ENCODE measurements around the gene RSRC1. TPM values are rescaled to one million over a fixed set of nuclear protein-coding genes. Genes with fewer than 3 reads are reported as not detected.
"Not testable (repeated sequence)": the region's sequence is repeated elsewhere in the genome, so short reads cannot be mapped to it uniquely, and the experiment has no call there.

The RSRC1 gene
- polyA plus RNA-seq, 3 donors = 7.2 to 18.8 (median 13.7) TPM

- WGBS, 3 donors = 7 to 25% (median 20%) methylated on average over 4 of the region's 4 CpGs
- no peak overlapping the region for H3K27ac ChIP-seq (ENCODE audit: low read depth, low read length)
Observed at GRCh38 chr3:158110658-158111018, 749 bp downstream of the RSRC1 start.

GRCh38 chr3:158111861-158112260 is 2.0 kb downstream of the RSRC1 start:
- 47 to 60% (median 58%) methylated on average over 2 of the region's 2 CpGs for WGBS, 3 donors
- no peak overlapping the region for H3K27ac ChIP-seq (ENCODE audit: low read depth, low read length)

GRCh38 chr3:158113595-158113994 is 3.7 kb downstream of the RSRC1 start:
- 96 to 99% (median 96%) methylated on average over 2 of the region's 2 CpGs for WGBS, 3 donors

GRCh38 chr3:158120330-158120729 is 10.4 kb downstream of the RSRC1 start:
- no peak overlapping the region for H3K27ac ChIP-seq (ENCODE audit: low read depth, low read length)

More at GRCh38 chr3:158113595-158113994, 3.7 kb downstream of the RSRC1 start:
- not testable (repeated sequence) for H3K27ac ChIP-seq (ENCODE audit: low read depth, low read length)

- no peak overlapping the region for H3K27ac ChIP-seq (ENCODE audit: low read depth, low read length)
Observed at GRCh38 chr3:158121295-158121694, 11.4 kb downstream of the RSRC1 start.

- H3K27ac ChIP-seq (ENCODE audit: low read depth, low read length) = not testable (repeated sequence)
- 79 to 100% (median 79%) methylated on average over 5 of the region's 5 CpGs for WGBS, 3 donors
Observed at GRCh38 chr3:158122721-158123120, 12.8 kb downstream of the RSRC1 start.

GRCh38 chr3:158127250-158128219 is 17.6 kb downstream of the RSRC1 start:
- no peak overlapping the region for H3K27ac ChIP-seq (ENCODE audit: low read depth, low read length)
- 84 to 92% (median 88%) methylated on average over 3 of the region's 3 CpGs for WGBS, 3 donors

GRCh38 chr3:158128755-158129154 is 18.9 kb downstream of the RSRC1 start:
- 70 to 97% (median 79%) methylated on average over 6 of the region's 6 CpGs for whole genome bisulfite sequencing, 3 donors
- H3K27ac ChIP-seq (ENCODE audit: low read depth, low read length) = no peak overlapping the region

- 72 to 97% (median 94%) methylated on average over 2 of the region's 2 CpGs for WGBS, 3 donors
- no peak overlapping the region for H3K27ac ChIP-seq (ENCODE audit: low read depth, low read length)
Observed at GRCh38 chr3:158134363-158134762, 24.5 kb downstream of the RSRC1 start.

- WGBS, 3 donors = 96 to 98% (median 97%) methylated on average over 2 of the region's 2 CpGs
- no peak overlapping the region for H3K27ac ChIP-seq (ENCODE audit: low read depth, low read length)
Observed at GRCh38 chr3:158140396-158140795, 30.5 kb downstream of the RSRC1 start.

- H3K27ac ChIP-seq (ENCODE audit: low read depth, low read length) = no peak overlapping the region
- WGBS, 3 donors = 74 to 89% (median 80%) methylated on average over 2 of the region's 2 CpGs
Observed at GRCh38 chr3:158148218-158148617, 38.3 kb downstream of the RSRC1 start.

- WGBS, 3 donors = 75 to 91% (median 87%) methylated on average over 2 of the region's 2 CpGs
- H3K27ac ChIP-seq (ENCODE audit: low read depth, low read length) = no peak overlapping the region
Observed at GRCh38 chr3:158152186-158152585, 42.3 kb downstream of the RSRC1 start.

GRCh38 chr3:158158969-158159368 is 49.1 kb downstream of the RSRC1 start:
- no peak overlapping the region for H3K27ac ChIP-seq (ENCODE audit: low read depth, low read length)

GRCh38 chr3:158159714-158160113 is 49.8 kb downstream of the RSRC1 start:
- 76 to 90% (median 80%) methylated on average over 3 of the region's 3 CpGs for WGBS, 3 donors

GRCh38 chr3:158160958-158161357 is 51.1 kb downstream of the RSRC1 start:
- no peak overlapping the region for H3K27ac ChIP-seq (ENCODE audit: low read depth, low read length)

More at GRCh38 chr3:158159714-158160113, 49.8 kb downstream of the RSRC1 start:
- no peak overlapping the region for H3K27ac ChIP-seq (ENCODE audit: low read depth, low read length)

- 93 to 97% (median 96%) methylated on average over 5 of the region's 5 CpGs for WGBS, 3 donors
Observed at GRCh38 chr3:158165141-158165655, 55.3 kb downstream of the RSRC1 start.

GRCh38 chr3:158165730-158166129 is 55.8 kb downstream of the RSRC1 start:
- H3K27ac ChIP-seq (ENCODE audit: low read depth, low read length) = no peak overlapping the region

More at GRCh38 chr3:158165141-158165655, 55.3 kb downstream of the RSRC1 start:
- H3K27ac ChIP-seq (ENCODE audit: low read depth, low read length) = no peak overlapping the region

- 87 to 94% (median 93%) methylated on average over 2 of the region's 2 CpGs for WGBS, 3 donors
- H3K27ac ChIP-seq (ENCODE audit: low read depth, low read length) = no peak overlapping the region
Observed at GRCh38 chr3:158166223-158166622, 56.3 kb downstream of the RSRC1 start.

- no peak overlapping the region for H3K27ac ChIP-seq (ENCODE audit: low read depth, low read length)
- 66 to 77% (median 68%) methylated on average over 6 of the region's 6 CpGs for WGBS, 3 donors
Observed at GRCh38 chr3:158167737-158168557, 58.1 kb downstream of the RSRC1 start.
